GM21367 (cell line): Measurements from ENCODE around the gene ZNF814.
"Not testable (repeated sequence)": the region's sequence is repeated elsewhere in the genome, so short reads cannot be mapped to it uniquely, and the experiment has no call there.

Experiments used
- ATAC-seq: cut with Tn5 transposase; IDR thresholded peaks from one replicate; pipeline ENCODE4 v1.9.1; 2021; ENCODE audit not compliant: unreplicated experiment

ZNF814 gene

DNA sequence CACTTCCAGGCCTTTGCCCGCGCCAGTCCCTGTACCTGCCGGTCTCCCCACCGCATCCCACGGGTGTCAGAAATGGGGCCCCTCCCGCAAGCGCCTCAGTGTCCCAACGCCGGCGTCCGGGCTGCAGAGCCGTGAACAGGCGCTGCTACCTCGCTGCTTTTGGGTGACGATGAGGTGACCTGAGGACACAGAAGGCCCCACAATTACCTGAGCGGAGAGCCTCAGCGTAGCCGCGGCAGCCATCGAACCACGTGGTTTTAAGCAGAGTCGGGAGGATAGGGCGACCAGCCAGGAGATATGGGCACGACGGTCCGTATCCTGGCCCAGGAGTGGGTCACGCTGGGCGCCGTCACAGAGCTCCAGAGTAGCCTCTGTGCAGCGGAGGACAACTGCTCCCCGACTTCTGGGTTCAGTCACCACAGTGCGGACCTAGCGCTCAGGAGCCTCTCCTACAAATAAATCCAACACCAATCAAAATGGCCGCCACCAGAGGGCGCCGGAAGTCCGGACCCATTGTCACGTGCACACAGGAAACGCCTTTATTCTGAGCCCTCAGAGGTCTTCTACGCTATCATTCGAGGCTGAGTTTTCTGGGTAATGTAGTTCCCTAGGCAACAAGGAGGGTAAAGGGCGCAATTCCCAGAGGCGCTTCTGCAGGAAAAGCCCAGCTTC lies at the start of gene ZNF814:
Gene ZNF814, minus strand, starts transcription at position 478 of the 672 bp plus-strand sequence. Its CDS starts 235 bp downstream, at position 243.
- peak; percentile 62 for ATAC-seq

DNA sequence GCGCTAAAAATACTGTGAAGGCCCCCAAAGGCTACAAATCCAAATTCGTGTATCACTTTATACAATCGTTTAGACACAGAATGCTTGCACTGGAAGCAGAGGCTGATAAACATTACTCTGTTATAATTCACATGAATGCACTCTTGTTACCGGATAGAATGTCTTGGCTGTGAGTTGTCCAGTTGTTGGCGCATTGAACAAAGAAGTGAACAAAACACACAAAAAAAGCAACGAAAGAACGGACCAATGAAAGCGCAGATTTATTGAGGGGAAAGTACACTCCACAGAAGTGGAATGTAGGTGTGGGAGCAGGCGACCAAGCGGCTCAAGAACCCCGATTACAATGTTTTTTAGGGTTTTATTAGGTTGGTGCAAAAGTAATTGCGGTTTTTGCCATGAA lies 46.9 kb upstream of the ZNF814 start:
- no peak for ATAC-seq

GRCh38 chr19:57934820-57935665 lies 46.2 kb upstream of the ZNF814 start, which contains the start of gene ZNF418:
Gene ZNF418 (minus strand): TSS chr19:57935402. CDS start chr19:57933822, 1,580 bp downstream.
- ATAC-seq: no peak

- ATAC-seq: no peak
Measured at GRCh38 chr19:57927587-57927986, 38.8 kb upstream of the ZNF814 start.

DNA sequence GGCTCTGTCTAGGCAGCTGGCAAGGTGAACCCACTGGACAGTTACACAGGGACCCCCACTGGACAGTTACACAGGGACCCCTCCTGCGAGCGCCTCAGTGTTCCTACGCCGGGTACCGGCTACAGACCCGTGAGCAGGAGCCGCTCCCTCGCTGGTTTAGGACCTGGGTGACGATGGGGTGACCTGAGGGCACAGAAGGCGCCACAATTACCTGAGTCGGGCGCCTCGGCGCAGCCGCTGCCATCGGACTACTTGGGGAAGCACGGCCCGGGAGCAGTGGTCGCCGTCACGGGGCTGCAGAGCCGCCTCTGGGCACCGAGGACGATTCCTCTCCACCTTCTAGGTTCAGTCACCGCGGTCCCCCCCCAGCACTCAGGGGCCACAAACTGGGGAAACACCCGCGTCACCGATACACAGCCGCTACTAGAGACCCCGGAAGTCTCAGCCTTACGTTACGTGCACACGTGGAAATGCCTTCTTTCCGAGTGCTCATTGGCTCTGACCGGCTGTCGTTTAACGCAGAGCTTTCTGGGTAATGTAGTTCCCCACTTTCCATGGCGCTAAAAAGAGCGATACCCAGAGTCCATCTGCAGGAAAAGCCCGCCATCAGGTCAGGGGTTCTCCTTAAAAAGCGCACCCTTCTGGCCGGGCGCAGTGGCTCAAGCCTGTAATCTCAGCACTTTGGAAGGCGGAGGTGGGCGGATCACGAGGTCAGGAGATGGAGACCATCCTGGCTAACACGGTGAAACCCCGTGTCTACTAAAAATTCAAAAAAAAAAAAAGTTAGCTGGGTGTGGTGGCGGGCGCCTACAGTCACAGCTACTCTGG lies 27.5 kb upstream of the ZNF814 start, which contains the start of gene ZNF417:
Gene ZNF417, minus strand, starts transcription at position 425 of the 828 bp plus-strand sequence. Its CDS starts 181 bp downstream, at position 244.
- peak; percentile 93 for ATAC-seq

GRCh38 chr19:57914531-57914930 lies 25.7 kb upstream of the ZNF814 start:
- ATAC-seq: no peak

- no peak for ATAC-seq
Measured at GRCh38 chr19:57907394-57907793, 18.6 kb upstream of the ZNF814 start.

DNA sequence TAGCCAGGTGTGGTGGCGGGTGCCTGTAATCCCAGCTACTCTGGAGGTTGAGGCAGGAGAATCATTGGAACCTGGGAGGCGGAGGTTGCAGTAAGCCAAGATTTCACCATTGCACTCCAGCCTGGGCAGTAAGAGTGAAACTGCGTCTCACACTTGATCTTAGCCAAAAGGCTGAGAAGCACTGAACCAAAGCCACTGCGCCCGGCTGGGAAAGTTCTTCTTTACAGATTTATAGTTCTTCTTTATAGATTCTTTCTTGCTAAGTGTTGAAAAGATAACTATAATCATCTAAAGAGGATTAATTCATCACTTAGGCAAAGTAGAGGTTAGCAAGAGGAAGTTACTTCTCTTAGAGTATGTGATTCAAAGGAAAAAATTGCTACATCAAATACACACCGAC lies 16.4 kb upstream of the ZNF814 start:
- ATAC-seq: no peak

- no peak for ATAC-seq
Measured at GRCh38 chr19:57903618-57904184, 14.9 kb upstream of the ZNF814 start.

DNA sequence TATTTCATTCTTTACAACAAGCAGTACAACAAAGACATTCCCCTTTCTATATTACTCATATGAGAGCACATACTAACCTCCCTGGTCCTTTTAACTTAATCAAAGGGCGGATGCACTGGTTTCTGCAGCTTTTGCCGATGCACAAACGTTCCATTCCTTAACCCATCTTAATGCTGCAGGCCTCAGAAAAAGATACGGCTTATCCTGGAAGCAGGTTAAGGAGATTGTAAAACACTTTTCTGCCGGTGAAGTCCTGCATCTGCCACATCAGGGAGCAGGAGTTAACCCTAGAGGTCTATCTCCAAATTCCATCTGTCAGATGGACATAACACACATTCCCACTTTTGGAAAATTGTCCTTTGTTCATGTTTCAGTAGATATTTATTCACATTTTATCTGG lies 11.5 kb upstream of the ZNF814 start:
- no peak for ATAC-seq

- ATAC-seq: not testable (repeated sequence)
Measured at GRCh38 chr19:57890706-57891105, 1.9 kb upstream of the ZNF814 start.

GRCh38 chr19:57888107-57888559 lies 704 bp downstream of the ZNF814 start:
- ATAC-seq: no peak

DNA sequence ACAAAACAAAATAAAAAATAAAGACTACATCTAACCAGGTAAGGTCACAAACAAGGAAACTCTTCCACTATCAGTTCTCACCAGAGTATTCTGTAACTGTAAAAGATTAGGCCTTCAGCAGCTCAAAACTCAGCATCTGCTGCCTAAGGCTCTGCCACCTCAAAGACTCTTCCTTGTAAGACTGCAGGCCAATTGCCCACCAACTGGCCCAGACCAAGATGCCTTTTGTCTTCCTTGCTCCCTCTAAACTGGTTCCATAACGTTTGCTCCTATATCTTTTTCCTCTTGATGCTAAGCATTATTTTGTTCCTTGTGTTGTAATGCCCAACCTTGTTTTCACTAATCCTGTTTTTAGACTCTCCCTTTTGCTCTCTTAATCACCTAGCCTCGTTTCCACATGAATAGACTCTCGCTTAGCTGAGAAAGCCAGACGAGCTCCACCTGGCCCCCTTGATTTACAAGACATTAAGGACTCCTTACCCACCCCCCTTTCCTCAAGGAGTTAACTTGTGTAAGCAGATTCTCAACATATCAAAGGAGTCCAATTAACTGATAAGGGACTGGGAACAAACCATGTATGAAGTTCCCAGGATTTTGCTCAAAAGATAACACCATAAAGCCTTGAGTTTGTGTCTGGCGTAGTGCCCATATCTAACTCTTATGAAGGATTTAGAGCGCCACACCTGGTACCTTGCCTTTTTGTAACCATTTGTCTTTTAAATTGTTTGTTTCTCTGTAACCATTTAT lies 1.5 kb downstream of the ZNF814 start:
- ATAC-seq: no peak

GRCh38 chr19:57886046-57886445 lies 2.8 kb downstream of the ZNF814 start:
- ATAC-seq: no peak

DNA sequence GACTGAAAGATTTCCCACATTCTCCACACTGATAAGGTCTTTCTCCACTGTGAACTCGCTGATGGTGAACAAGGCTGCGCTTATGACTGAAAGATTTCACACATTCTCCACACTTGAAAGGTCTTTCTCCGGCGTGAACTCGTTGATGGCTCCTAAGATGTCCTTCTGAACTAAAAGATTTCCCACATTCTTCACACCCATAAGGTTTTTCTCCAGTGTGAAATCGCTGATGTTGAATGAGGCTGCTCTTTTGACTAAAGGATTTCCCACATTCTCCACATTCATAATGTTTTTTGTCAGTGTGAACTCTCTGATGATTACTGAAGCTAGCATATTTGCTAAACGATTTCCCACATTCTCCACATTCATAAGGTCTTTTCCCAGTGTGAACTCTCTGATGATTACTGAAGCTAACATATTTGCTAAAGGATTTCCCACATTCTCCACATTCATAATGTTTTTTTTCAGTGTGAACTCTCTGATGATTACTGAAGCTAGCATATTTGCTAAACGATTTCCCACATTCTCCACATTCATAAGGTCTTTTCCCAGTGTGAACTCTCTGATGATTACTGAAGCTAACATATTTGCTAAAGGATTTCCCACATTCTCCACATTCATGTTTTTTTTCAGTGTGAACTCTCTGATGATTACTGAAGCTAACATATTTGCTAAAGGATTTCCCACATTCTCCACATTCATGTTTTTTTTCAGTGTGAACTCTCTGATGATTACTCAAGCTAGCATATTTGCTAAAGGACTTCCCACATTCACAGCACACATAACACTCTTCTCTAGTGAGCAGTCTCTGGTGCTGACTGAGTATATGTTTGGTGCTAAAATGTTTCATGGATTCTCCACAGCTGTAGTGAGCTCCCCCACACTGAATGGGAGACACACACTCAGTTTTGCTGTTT lies 14.7 kb downstream of the ZNF814 start:
- not testable (repeated sequence) for ATAC-seq

- no peak for ATAC-seq
Measured at GRCh38 chr19:57872450-57872849, 16.4 kb downstream of the ZNF814 start.

DNA sequence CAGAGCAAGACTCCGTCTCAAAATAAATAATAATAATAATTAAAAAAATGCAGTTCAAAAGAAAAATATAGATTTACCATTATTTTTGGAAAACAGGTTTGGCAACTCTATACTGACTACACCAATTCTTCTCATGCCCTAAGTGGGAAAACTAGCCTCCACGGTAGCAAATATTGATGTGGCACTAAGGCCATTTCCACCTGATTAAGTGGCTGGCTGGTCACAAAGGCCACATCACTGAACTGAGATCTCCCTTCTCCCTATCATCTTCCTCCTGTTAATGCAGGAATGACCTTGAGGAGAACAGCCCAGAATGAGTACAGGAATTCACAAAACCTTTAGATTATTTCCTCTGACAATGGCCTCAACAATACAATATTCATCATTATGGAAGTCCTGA lies 18.6 kb downstream of the ZNF814 start:
- ATAC-seq: no peak

GRCh38 chr19:57869655-57870054 lies 19.2 kb downstream of the ZNF814 start:
- ATAC-seq: not testable (repeated sequence)
